CD8-positive, alpha-beta memory T cell (primary cell): Measurements from ENCODE around the gene MCF2L. TPM values are rescaled to one million over a fixed set of nuclear protein-coding genes. Genes with fewer than 3 reads are reported as not detected.

Source experiments
- CTCF ChIA-PET: fragments of 350-600 bp; sonication (Branson Sonifier 250); formaldehyde crosslinking; loops from one replicate; lab custom pipeline; 2021; ENCODE audit warnings: antibody characterized with exemption; lab: Charles Lee
- POLR2A ChIA-PET: fragments of 350-600 bp; sonication (Branson Sonifier 250); formaldehyde crosslinking; loops from one replicate; lab custom pipeline; 2021; ENCODE audit warnings: antibody characterized with exemption; lab: Charles Lee
- DNase-seq, 5 donors: peaks; one replicate each; pipeline versions ENCODE4 v3.0.0 to v3.0.0-alpha.2; 2020 to 2022; ENCODE audit warnings: mixed read lengths in 1 of 5
- H3K27ac ChIP-seq: one replicate; pipeline ENCODE4 v1.7.0; 2013; ENCODE audit warnings: low read depth, mild to moderate bottlenecking, low read length, moderate library complexity
- H3K27me3 ChIP-seq: 2 replicates; pipeline ENCODE4 v1.7.0; 2013; ENCODE audit warnings: low read length, mild to moderate bottlenecking; ENCODE audit not compliant: insufficient read depth, poor library complexity, severe bottlenecking
- H3K36me3 ChIP-seq: 2 replicates; pipeline ENCODE4 v1.7.0; 2013; ENCODE audit warnings: mild to moderate bottlenecking, low read length, moderate library complexity; ENCODE audit not compliant: insufficient read depth
- H3K4me1 ChIP-seq: 2 replicates; pipeline ENCODE4 v1.7.0; 2013; ENCODE audit warnings: mild to moderate bottlenecking, low read length, moderate library complexity; ENCODE audit not compliant: insufficient read depth
- H3K4me3 ChIP-seq: 2 replicates; pipeline ENCODE4 v1.7.0; 2013; ENCODE audit warnings: mild to moderate bottlenecking, low read length
- H3K9me3 ChIP-seq: 2 replicates; pipeline ENCODE4 v1.7.0; 2013; ENCODE audit warnings: mild to moderate bottlenecking, low read length
- H3K27ac Mint-ChIP-seq, 8 donors: one replicate each; pipeline ENCODE4 v1.8.0; 2020 to 2021; ENCODE audit warnings: mixed read lengths in 8 of 8, mild to moderate bottlenecking in 6 of 8, inconsistent platforms in 3 of 8, moderate library complexity in 3 of 8
- H3K27me3 Mint-ChIP-seq, 2 donors: one replicate each; pipeline ENCODE4 v1.8.0; 2020 to 2021; ENCODE audit warnings: mixed read lengths in 2 of 2, mild to moderate bottlenecking in 1 of 2, moderate library complexity in 1 of 2
- H3K36me3 Mint-ChIP-seq, 3 donors: one replicate each; pipeline ENCODE4 v1.8.0; 2020 to 2021; ENCODE audit warnings: mixed read lengths in 3 of 3, inconsistent platforms in 1 of 3, mild to moderate bottlenecking in 1 of 3
- H3K4me1 Mint-ChIP-seq, 3 donors: one replicate each; pipeline ENCODE4 v1.8.0; 2020 to 2021; ENCODE audit warnings: mixed read lengths in 3 of 3, inconsistent platforms in 1 of 3, mild to moderate bottlenecking in 1 of 3
- H3K4me3 Mint-ChIP-seq, 7 donors: one replicate each; pipeline ENCODE4 v1.8.0; 2020 to 2021; ENCODE audit warnings: mixed read lengths in 7 of 7, mild to moderate bottlenecking in 6 of 7, moderate library complexity in 4 of 7, inconsistent platforms in 2 of 7
- H3K9me3 Mint-ChIP-seq, 5 donors: one replicate each; pipeline ENCODE4 v1.8.0; 2020 to 2022; ENCODE audit warnings: mixed read lengths in 5 of 5, mild to moderate bottlenecking in 3 of 5, moderate library complexity in 2 of 5, inconsistent platforms in 1 of 5
- polyA plus RNA-seq: library from polyadenylated mRNA; unstranded; fragments of 300-500 nt; fragmentation: Illumina TruSeq; gene quantifications from one replicate; pipeline ENCODE4 v1.2.3, GENCODE V29; 2021
- total RNA-seq, 2 experiments: library from RNA; stranded (reverse); gene quantifications; one replicate each; pipeline ENCODE4 v1.2.3, GENCODE V29; 2021

MCF2L gene
- total and polyA plus RNA-seq, 3 experiments from 2014 or later: 2.5 to 9.6 (median 9.1) TPM

DNA sequence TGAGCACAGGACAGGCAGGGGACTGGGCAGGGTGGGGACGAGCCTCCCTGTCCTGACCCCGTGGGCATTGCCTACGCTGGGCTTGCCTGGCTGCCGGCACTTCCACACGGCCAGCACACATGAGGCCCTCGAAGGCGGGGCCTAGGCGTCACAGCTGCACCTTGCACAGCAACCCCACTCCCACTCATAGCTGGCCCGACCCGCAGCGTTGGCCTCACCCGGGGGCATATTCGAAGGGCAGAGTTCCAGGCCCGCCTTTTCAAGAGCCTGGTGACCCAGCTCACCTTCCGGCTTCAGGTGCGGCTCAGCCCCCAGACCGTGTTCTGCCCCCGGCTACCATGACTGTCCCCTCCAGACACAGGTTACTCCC is 172.6 kb downstream of the MCF2L start:
- H3K27me3 Mint-ChIP-seq: peaks cover 7 to 9% of the 10 kb centered on the region in 2 donors
- Histone ChIP-seq H3K9me3 (no peaks in the 10 kb centered on the region), H3K27ac (no peak overlapping the region), H3K4me3 (no peak overlapping the region), H3K4me1 (no peaks in the 10 kb centered on the region), H3K27me3 (no peaks in the 10 kb centered on the region), H3K36me3 (no peaks in the 10 kb centered on the region)
- no peak overlapping the region for H3K27ac Mint-ChIP-seq
- peaks cover 0 to 2% (median 0%) of the 10 kb centered on the region in 5 donors for H3K9me3 Mint-ChIP-seq
- DNase-seq: peak in 1 of 5 donors; percentile 27
- ChIA-PET CTCF (no interaction called here), POLR2A (no interaction called here)
- no peaks in the 10 kb centered on the region for H3K4me1 Mint-ChIP-seq
- no peak overlapping the region for H3K4me3 Mint-ChIP-seq
- no peaks in the 10 kb centered on the region for H3K36me3 Mint-ChIP-seq

- Histone ChIP-seq H3K27me3 (no peaks in the 10 kb centered on the region), H3K36me3 (no peaks in the 10 kb centered on the region), H3K4me1 (no peaks in the 10 kb centered on the region), H3K27ac (no peak overlapping the region), H3K4me3 (no peak overlapping the region), H3K9me3 (no peaks in the 10 kb centered on the region)
- no peak overlapping the region for H3K27ac Mint-ChIP-seq
- no peaks in the 10 kb centered on the region for H3K4me1 Mint-ChIP-seq
- H3K4me3 Mint-ChIP-seq: no peak overlapping the region
- CTCF ChIA-PET: no interaction called here
- POLR2A ChIA-PET: interaction anchor here (0.6 kb wide), 1 partner anchor 119 kb away, joined by 10 read pairs; no protein-coding TSS in a partner anchor
- DNase-seq: no peak
- peaks cover 9 to 14% of the 10 kb centered on the region in 2 donors for H3K27me3 Mint-ChIP-seq
- peaks cover 0 to 2% (median 0%) of the 10 kb centered on the region in 5 donors for H3K9me3 Mint-ChIP-seq
- no peaks in the 10 kb centered on the region for H3K36me3 Mint-ChIP-seq
These were observed 173.9 kb downstream of the MCF2L start for GRCh38 chr13:113142876-113143275.

DNA sequence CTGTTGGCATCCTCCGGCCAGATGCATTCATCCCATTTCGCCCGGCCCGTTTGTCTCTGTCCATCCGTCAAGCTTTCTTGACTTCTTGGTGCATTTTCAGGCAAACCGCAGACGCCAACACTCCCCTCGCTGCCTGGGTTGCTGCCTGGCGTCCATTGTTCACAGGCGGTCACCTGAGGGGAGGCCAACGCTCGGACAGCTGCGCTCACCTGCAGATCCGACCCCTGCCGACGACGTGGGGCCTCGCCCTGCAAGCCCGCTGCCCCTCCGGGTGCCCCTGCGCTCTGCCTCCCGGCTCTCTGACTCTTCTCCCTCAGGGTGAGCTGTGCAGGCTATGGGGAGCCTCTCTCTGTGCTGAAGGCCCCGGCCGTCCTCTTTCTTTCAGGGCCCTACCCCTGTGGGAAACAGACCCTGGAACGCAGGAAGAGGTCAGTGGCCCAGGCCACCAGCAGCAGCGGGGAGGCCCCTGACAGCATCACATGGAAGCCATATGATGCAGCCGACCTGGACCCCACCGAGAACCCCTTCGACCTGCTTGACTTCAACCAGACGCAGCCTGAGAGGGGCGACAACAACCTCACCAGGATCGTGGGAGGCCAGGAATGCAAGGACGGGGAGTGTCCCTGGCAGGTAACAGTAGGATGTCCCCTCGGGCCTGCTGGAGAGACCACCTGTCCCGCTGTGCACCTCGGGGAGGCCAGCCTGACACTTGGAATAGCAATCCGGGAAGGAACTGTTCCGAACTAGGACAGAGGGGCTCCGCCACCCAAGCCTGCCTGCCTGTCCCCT is 174.6 kb downstream of the MCF2L start:
- no peaks in the 10 kb centered on the region for H3K9me3 ChIP-seq
- Mint-ChIP-seq H3K4me3 (no peak overlapping the region), H3K36me3 (no peaks in the 10 kb centered on the region), H3K27ac (no peak overlapping the region), H3K4me1 (no peaks in the 10 kb centered on the region), H3K27me3 (peaks cover 9 to 14% of the 10 kb centered on the region in 2 donors), H3K9me3 (peaks cover 0 to 2% (median 0%) of the 10 kb centered on the region in 5 donors)
- POLR2A ChIA-PET: interaction anchor here (0.6 kb wide), 1 partner anchor 120 kb away, joined by 10 read pairs; no protein-coding TSS in a partner anchor
- no peaks in the 10 kb centered on the region for H3K4me1 ChIP-seq
- H3K27ac ChIP-seq: no peak overlapping the region
- no peak for DNase-seq
- no peaks in the 10 kb centered on the region for H3K27me3 ChIP-seq
- CTCF ChIA-PET: interaction anchor here (0.5 kb wide), 1 partner anchor 55 kb away, joined by 3 read pairs; no protein-coding TSS in a partner anchor
- no peak overlapping the region for H3K4me3 ChIP-seq
- no peaks in the 10 kb centered on the region for H3K36me3 ChIP-seq

- Mint-ChIP-seq H3K9me3 (peaks cover 0 to 2% (median 0%) of the 10 kb centered on the region in 5 donors), H3K4me1 (no peaks in the 10 kb centered on the region)
- CTCF ChIA-PET: interaction anchor here (0.5 kb wide), 1 partner anchor 55 kb away, joined by 3 read pairs; no protein-coding TSS in a partner anchor
These were observed 175.2 kb downstream of the MCF2L start for GRCh38 chr13:113144255-113144629.

DNA sequence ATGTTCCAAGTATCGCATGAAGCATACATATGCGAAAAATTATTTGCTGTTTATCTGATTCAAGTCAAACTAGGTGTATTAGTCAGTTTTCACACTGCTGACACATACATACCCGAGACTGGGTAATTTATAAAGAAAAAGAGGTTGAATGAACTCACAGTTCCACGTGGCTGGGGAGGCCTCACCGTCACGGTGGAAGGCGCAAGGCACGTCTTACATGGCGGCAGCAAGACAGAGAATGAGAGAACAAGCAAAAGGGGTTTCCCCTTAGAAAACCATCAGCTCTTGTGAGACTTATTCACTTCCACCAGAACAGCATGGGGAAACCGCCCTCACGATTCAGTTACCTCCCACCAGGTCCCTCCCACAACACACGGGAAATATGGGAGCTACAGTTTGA is 176.5 kb downstream of the MCF2L start:
- ChIA-PET POLR2A (no interaction called here), CTCF (no interaction called here)
- Mint-ChIP-seq H3K4me1 (no peaks in the 10 kb centered on the region), H3K4me3 (no peak overlapping the region), H3K9me3 (peaks cover 0 to 2% (median 0%) of the 10 kb centered on the region in 5 donors), H3K27me3 (peaks cover 9 to 11% of the 10 kb centered on the region in 2 donors), H3K27ac (no peak overlapping the region), H3K36me3 (no peaks in the 10 kb centered on the region)
- Histone ChIP-seq H3K36me3 (no peaks in the 10 kb centered on the region), H3K27me3 (no peaks in the 10 kb centered on the region), H3K9me3 (no peaks in the 10 kb centered on the region), H3K4me1 (no peaks in the 10 kb centered on the region), H3K27ac (no peak overlapping the region), H3K4me3 (no peak overlapping the region)
- DNase-seq: no peak

More at GRCh38 chr13:113144255-113144629, 175.2 kb downstream of the MCF2L start:
- POLR2A ChIA-PET: no interaction called here
- Histone ChIP-seq H3K4me3 (no peak overlapping the region), H3K4me1 (no peaks in the 10 kb centered on the region), H3K36me3 (no peaks in the 10 kb centered on the region), H3K27me3 (no peaks in the 10 kb centered on the region), H3K27ac (no peak overlapping the region), H3K9me3 (no peaks in the 10 kb centered on the region)
- no peak overlapping the region for H3K27ac Mint-ChIP-seq
- peaks cover 9 to 11% of the 10 kb centered on the region in 2 donors for H3K27me3 Mint-ChIP-seq
- no peaks in the 10 kb centered on the region for H3K36me3 Mint-ChIP-seq
- no peak for DNase-seq
- H3K4me3 Mint-ChIP-seq: no peak overlapping the region

DNA sequence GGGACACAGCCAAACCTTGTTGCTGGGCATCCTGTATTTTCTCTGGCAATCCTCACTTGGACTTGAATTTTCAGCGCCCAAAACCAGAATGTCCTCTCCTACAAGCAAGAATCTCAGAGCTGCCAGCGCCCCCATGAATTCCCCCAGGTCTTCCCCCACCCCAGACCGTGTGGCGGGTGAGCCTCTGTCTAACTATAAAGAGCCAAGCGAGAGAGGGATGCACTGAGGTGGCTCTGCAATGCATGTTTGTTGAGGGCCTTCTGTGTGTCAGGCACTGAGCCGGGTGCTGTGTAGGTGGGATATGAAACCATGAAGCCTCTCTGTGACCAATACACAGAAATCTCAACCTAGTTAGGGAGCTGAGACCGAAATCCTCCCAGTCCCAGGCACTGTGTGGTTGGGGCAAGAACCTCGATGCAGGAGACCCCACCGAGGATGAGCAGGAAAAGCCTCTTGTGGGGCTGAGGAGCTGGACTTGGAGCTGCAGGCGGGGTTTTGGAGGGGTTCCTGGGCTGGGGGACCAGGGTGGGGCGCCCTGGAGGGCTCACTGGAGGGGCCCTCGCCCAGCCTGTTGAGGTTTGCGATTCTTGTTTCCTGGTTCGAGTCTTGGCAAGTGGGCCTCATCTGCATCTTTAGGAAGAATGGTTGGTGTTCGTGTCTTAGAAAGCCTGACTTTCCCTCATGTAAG is 177.0 kb downstream of the MCF2L start:
- CTCF ChIA-PET: no interaction called here

GRCh38 chr13:113146750-113147149 is 177.7 kb downstream of the MCF2L start:
- Histone ChIP-seq H3K4me3 (no peak overlapping the region), H3K4me1 (no peaks in the 10 kb centered on the region), H3K9me3 (no peaks in the 10 kb centered on the region), H3K27me3 (no peaks in the 10 kb centered on the region), H3K27ac (no peak overlapping the region), H3K36me3 (no peaks in the 10 kb centered on the region)
- peak overlapping the region in 1 of 7 donors; percentile 52 for H3K4me3 Mint-ChIP-seq
- no peaks in the 10 kb centered on the region for H3K36me3 Mint-ChIP-seq
- ChIA-PET POLR2A (no interaction called here), CTCF (no interaction called here)
- peaks cover 0 to 2% (median 0%) of the 10 kb centered on the region in 5 donors for H3K9me3 Mint-ChIP-seq
- H3K27me3 Mint-ChIP-seq: peaks cover 9 to 11% of the 10 kb centered on the region in 2 donors
- H3K27ac Mint-ChIP-seq: no peak overlapping the region
- H3K4me1 Mint-ChIP-seq: no peaks in the 10 kb centered on the region
- no peak for DNase-seq

More for the DNA sequence above, 177.0 kb downstream of the MCF2L start:
- peaks cover 0 to 2% (median 0%) of the 10 kb centered on the region in 5 donors for H3K9me3 Mint-ChIP-seq
- no peak for DNase-seq
- Histone ChIP-seq H3K9me3 (no peaks in the 10 kb centered on the region), H3K4me1 (no peaks in the 10 kb centered on the region), H3K27ac (no peak overlapping the region), H3K27me3 (no peaks in the 10 kb centered on the region), H3K4me3 (no peak overlapping the region), H3K36me3 (no peaks in the 10 kb centered on the region)
- H3K36me3 Mint-ChIP-seq: no peaks in the 10 kb centered on the region
- POLR2A ChIA-PET: no interaction called here
- H3K4me3 Mint-ChIP-seq: no peak overlapping the region
- H3K4me1 Mint-ChIP-seq: no peaks in the 10 kb centered on the region
- no peak overlapping the region for H3K27ac Mint-ChIP-seq
- H3K27me3 Mint-ChIP-seq: peaks cover 9 to 11% of the 10 kb centered on the region in 2 donors

- H3K4me3 Mint-ChIP-seq: peak overlapping the region in 1 of 7 donors; percentile 52
- no peak overlapping the region for H3K27ac ChIP-seq
- H3K27me3 Mint-ChIP-seq: peaks cover 9 to 11% of the 10 kb centered on the region in 2 donors
- H3K4me1 Mint-ChIP-seq: peaks cover 2% of the 10 kb centered on the region in 3 donors
- POLR2A ChIA-PET: no interaction called here
- H3K36me3 ChIP-seq: no peaks in the 10 kb centered on the region
- no peaks in the 10 kb centered on the region for H3K36me3 Mint-ChIP-seq
- CTCF ChIA-PET: no interaction called here
- no peak overlapping the region for H3K4me3 ChIP-seq
- H3K27me3 ChIP-seq: no peaks in the 10 kb centered on the region
- peaks cover 0 to 2% (median 0%) of the 10 kb centered on the region in 5 donors for H3K9me3 Mint-ChIP-seq
- H3K4me1 ChIP-seq: peaks cover 1% of the 10 kb centered on the region
- H3K27ac Mint-ChIP-seq: no peak overlapping the region
- DNase-seq: no peak
- no peaks in the 10 kb centered on the region for H3K9me3 ChIP-seq
These were observed 178.2 kb downstream of the MCF2L start for GRCh38 chr13:113147206-113147605.
